Epithelial cell of esophagus (primary cell): ENCODE measurements around the gene DDN.

Source experiments
- DNase-seq: peaks from one replicate; pipeline ENCODE4 v3.0.0; 2010; ENCODE audit warnings: low read depth
- H3K4me3 ChIP-seq: 2 replicates; pipeline ENCODE4 v1.5.1; 2011; ENCODE audit warnings: mild to moderate bottlenecking, low read length, control low read depth
- TF ChIP-seq, protein P1 (sequence below): IDR thresholded peaks from 2 replicates; pipeline ENCODE4 v1.5.1; 2011; ENCODE audit warnings: low read depth, mild to moderate bottlenecking, low read length, control low read depth, inconsistent platforms; ENCODE audit not compliant: insufficient read depth; ENCODE audit errors: missing control alignments

DDN gene

DNA sequence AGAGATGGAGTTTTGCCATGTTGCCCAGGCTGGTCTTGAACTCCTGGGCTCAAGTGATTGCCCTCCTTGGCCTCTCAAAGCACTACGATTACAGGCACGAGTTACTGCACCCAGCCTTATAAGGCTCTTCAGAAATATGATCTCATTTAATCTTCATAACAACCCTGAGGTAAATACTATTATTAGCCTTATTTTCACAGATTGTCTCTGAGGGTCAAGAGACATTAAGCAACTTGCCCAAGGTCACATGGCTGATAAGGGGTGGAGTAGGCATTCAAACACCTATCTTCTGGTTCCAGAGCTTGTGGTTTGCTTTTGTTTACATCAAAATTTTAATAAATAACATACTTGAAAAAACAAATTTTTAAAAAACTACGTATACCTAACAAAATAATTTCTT, 14.3 kb upstream of the DDN start:
- H3K4me3 ChIP-seq: no peak overlapping the region
- TF ChIP-seq, protein P1, sequence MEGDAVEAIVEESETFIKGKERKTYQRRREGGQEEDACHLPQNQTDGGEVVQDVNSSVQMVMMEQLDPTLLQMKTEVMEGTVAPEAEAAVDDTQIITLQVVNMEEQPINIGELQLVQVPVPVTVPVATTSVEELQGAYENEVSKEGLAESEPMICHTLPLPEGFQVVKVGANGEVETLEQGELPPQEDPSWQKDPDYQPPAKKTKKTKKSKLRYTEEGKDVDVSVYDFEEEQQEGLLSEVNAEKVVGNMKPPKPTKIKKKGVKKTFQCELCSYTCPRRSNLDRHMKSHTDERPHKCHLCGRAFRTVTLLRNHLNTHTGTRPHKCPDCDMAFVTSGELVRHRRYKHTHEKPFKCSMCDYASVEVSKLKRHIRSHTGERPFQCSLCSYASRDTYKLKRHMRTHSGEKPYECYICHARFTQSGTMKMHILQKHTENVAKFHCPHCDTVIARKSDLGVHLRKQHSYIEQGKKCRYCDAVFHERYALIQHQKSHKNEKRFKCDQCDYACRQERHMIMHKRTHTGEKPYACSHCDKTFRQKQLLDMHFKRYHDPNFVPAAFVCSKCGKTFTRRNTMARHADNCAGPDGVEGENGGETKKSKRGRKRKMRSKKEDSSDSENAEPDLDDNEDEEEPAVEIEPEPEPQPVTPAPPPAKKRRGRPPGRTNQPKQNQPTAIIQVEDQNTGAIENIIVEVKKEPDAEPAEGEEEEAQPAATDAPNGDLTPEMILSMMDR: no peak
- DNase-seq: no peak

DNA sequence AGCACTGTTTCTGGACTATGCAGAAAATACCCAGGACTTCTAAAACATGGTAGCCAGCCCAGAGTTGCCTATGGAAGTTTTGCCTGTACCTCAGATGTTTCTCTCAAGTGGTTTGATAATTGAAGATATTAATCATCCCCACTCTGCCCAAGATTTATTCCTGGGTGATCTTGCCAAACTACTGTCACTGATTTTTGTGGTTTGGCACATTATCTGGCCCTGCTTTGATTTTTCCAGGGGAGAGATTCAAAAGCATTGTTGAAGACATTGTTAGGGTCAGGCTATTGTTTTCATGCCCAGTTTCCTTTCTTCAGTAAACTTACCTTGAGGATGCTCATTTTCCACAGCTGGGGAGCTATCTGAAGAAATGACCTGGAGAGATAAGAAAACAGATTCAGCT, 13.6 kb upstream of the DDN start:
- H3K4me3 ChIP-seq: no peak overlapping the region
- TF ChIP-seq, protein P1: no peak
- no peak for DNase-seq

DNA sequence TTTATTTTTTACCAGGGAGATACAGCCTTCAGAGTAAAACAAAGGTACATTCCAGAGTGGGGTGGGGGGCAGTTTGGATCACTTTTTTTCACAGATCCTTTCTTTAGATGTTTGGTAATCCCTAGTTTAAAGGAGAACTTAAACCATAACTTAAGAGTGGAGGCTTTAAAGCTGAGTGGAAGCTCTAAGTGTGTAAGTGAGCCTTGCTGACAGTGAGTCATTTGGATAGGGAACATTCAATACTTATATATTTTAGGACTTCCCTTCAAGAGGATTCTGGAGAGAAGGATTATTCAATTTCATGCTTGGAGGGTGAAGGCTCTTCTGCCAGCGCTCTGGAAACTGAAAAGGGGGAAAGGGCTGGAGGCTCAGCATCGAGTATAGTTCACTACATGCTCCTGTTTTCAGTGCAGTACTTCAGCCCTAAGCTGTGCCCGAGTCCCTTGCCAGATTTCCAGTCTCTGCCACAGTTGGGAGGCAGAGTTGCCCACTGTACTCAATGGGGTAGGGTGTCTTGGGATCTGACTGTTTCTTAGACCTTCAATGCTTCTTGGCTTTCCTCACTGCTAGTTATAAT, 11.0 kb upstream of the DDN start:
- DNase-seq: no peak
- TF ChIP-seq, protein P1: no peak
- no peak overlapping the region for H3K4me3 ChIP-seq

DNA sequence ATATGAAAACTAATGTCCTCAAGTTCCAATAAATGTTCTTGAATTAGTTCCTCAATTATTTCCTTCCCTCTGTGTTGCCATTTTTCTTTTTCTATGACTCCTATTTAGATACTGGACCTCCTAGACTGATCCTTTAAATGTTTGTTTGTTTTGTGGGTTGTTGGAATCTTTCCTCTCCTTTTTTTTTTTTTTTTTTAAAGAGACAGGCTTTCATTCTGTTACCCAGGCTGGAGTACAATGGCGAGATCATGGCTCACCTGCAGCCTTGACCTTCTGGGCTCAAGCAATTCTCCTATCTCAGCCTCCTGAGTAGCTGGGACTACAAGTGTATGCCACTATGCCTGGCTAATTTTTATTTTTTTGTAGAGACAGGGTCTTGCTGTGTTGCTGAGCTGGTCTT, 9.8 kb upstream of the DDN start:
- TF ChIP-seq, protein P1: no peak
- DNase-seq: no peak
- no peak overlapping the region for H3K4me3 ChIP-seq

DNA sequence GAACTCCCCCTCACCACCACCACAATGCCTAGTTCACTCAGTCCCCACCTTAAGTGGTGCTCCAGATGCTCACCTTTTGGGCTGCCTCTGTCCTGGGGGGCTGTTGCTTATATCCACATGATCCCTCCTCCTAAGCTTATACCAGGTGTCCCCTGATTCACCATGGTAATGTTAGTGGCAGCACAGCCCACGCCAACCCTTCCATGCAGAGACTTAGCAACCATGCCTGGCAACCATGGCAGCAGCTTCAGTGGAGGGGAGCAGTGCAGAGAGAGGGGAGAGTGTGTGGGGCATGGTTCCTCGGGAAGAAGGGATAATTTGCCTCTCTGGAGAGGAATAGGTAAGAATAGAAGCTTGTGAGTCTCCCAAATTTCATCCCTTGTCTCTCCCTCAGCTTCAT, 1.2 kb upstream of the DDN start:
- TF ChIP-seq, protein P1: no peak
- no peak for DNase-seq
- no peak overlapping the region for H3K4me3 ChIP-seq

DNA sequence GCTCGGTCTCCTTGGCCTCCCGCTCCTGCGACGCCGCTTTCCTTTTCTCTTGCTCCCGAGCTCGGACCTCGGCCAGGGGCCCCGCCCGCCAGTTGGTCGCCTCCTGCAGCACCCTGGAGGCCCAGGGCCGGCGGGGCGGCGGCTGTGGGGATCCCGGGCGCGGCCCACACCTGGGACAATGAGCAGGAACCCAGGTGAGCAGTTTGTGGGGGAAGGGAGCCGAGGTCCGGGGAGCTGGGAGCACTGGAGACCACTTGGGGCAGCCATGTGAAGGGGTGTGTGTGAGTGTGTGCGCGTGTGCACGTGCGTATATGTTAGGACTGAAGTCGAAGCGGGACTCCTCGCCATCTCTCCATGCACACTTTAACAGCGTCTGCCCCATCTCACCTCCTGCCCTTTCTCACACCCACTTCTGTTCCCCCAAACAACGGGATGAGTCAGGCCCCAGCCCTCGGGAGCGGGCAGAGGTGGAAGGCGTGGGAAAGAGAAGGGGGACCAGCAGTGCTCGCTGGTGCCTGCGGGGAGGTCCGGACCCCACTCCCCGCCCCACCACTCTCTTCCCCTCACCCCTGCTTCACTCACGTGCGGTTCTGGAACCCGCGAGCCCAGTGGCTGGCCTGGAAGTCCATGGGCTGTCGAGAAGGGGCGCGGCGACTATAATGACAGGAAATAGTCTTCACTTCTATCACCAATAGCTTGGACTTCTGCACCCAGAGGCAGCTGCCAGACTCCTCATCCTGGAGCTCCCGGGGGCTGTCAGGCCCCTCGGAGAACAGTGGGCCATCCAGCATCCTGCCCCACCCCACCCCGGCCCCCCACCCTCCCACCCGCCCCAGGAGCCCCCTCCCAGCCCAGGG, 450 bp downstream of the DDN start:
- DNase-seq: no peak
- TF ChIP-seq, protein P1: no peak
- peak overlapping the region; percentile 21 for H3K4me3 ChIP-seq
